OCI-LY7 (cell line): Measurements from ENCODE around the gene MLLT3. TPM values are rescaled to one million over a fixed set of nuclear protein-coding genes. Genes with fewer than 3 reads are reported as not detected.

Source experiments
- BruUV-seq: library from RNA; stranded (reverse); fragments of 400-500 nt; replicated peaks from 2 replicates; lab custom pipeline; 2021; lab: Mats Ljungman, UMichigan
- CTCF ChIA-PET: fragments of 300-600 bp; sonication (Branson Sonifier 250); formaldehyde crosslinking; loops from one replicate; lab custom pipeline; 2022; ENCODE audit warnings: antibody characterized with exemption; ENCODE audit not compliant: unreplicated experiment; lab: Charles Lee
- POLR2A ChIA-PET: fragments of 300-600 bp; sonication (Branson Sonifier 250); formaldehyde crosslinking; loops from one replicate; lab custom pipeline; 2022; ENCODE audit warnings: antibody characterized with exemption; lab: Charles Lee
- DNase-seq: peaks from one replicate; pipeline ENCODE4 v3.0.0-alpha.2; 2015; ENCODE audit warnings: low spot score
- H2AFZ ChIP-seq: fragments of 200-600 bp; sonication (generic), shearing (Covaris generic); 2 replicates; pipeline ENCODE4 v1.6.1; 2014; ENCODE audit warnings: mild to moderate bottlenecking, antibody characterized with exemption, low read length, moderate library complexity
- H3K27ac ChIP-seq: fragments of 200-600 bp; sonication (generic); 2 replicates; pipeline ENCODE4 v1.5.1; 2014; ENCODE audit warnings: mixed run types, low read depth, mild to moderate bottlenecking, moderate library complexity, low read length, inconsistent platforms; ENCODE audit not compliant: poor library complexity, severe bottlenecking
- H3K36me3 ChIP-seq: fragments of 200-600 bp; sonication (generic); 2 replicates; pipeline ENCODE4 v1.6.1; 2014; ENCODE audit warnings: mild to moderate bottlenecking, antibody characterized with exemption, low read length, moderate library complexity, mixed read lengths; ENCODE audit not compliant: insufficient read depth
- H3K4me1 ChIP-seq: fragments of 200-600 bp; sonication (generic); 2 replicates; pipeline ENCODE4 v1.5.1; 2014; ENCODE audit warnings: mild to moderate bottlenecking, low read length; ENCODE audit not compliant: insufficient read depth, poor library complexity, severe bottlenecking
- H3K4me2 ChIP-seq: fragments of 200-600 bp; sonication (generic); 2 replicates; pipeline ENCODE4 v1.6.1; 2014; ENCODE audit warnings: mild to moderate bottlenecking, low read length
- H3K4me3 ChIP-seq: fragments of 200-600 bp; sonication (generic); 2 replicates; pipeline ENCODE4 v1.5.1; 2014; ENCODE audit warnings: mild to moderate bottlenecking, low read depth, low read length; ENCODE audit not compliant: poor library complexity, severe bottlenecking
- H3K79me2 ChIP-seq: fragments of 200-600 bp; sonication (generic); 2 replicates; pipeline ENCODE4 v1.6.1; 2016; ENCODE audit warnings: low read depth, mild to moderate bottlenecking, low read length, moderate library complexity, mixed read lengths; ENCODE audit not compliant: insufficient read depth
- H3K9me2 ChIP-seq: fragments of 200-600 bp; sonication (generic); 2 replicates; pipeline ENCODE4 v1.6.1; 2016; ENCODE audit warnings: mild to moderate bottlenecking, low read length, mixed read lengths; ENCODE audit not compliant: insufficient read depth
- H3K9me3 ChIP-seq: fragments of 200-600 bp; sonication (generic); 2 replicates; pipeline ENCODE4 v1.6.1; 2014; ENCODE audit warnings: mild to moderate bottlenecking, mixed run types, low read length, mixed read lengths
- H4K20me1 ChIP-seq: fragments of 200-600 bp; sonication (generic); 2 replicates; pipeline ENCODE4 v1.6.1; 2014; ENCODE audit warnings: mild to moderate bottlenecking, antibody characterized with exemption, low read length, moderate library complexity, mixed read lengths; ENCODE audit not compliant: insufficient read depth
- CTCF ChIP-seq: fragments of 200-600 bp; sonication (generic); conservative IDR thresholded peaks from 2 replicates; pipeline ENCODE4 v1.5.1; 2014; ENCODE audit warnings: mild to moderate bottlenecking, antibody characterized with exemption, low read length, moderate library complexity, mixed read lengths
- EZH2phosphoT487 ChIP-seq: fragments of 200-600 bp; sonication (generic); IDR thresholded peaks from 2 replicates; pipeline ENCODE4 v1.6.1; 2018; ENCODE audit warnings: low read depth, borderline replicate concordance, mild to moderate bottlenecking, mixed run types, antibody characterized with exemption, low read length, moderate library complexity, mixed read lengths
- intact Hi-C: fragments of 100-400 bp; cut with micrococcal nuclease; formaldehyde crosslinking; loops from one replicate; pipeline ENCODE4 v1.10.0; 2022; ENCODE audit not compliant: unreplicated experiment
- total RNA-seq, 2 experiments: library from RNA; depleted of rRNA in 1 of 2; stranded (reverse); fragments of >200 nt in 1 of 2; shearing (Covaris generic) in 1 of 2; gene quantifications; 2 replicates each; pipeline ENCODE4 v1.2.3, GENCODE V29; 2014 to 2022

The MLLT3 gene
- total RNA-seq, 2 experiments from 2014 or later: 7.1 to 9.9 TPM

- intact Hi-C loops: no loop called here
- Histone ChIP-seq H2AFZ (no peak overlapping the region), H3K79me2 (no peaks in the 10 kb centered on the region), H3K9me3 (no peaks in the 10 kb centered on the region), H3K36me3 (no peaks in the 10 kb centered on the region), H4K20me1 (no peaks in the 10 kb centered on the region; the same call in 1 of the 2 replicates), H3K4me2 (no peak overlapping the region), H3K27ac (no peak overlapping the region), H3K9me2 (no peaks in the 10 kb centered on the region), H3K4me1 (no peaks in the 10 kb centered on the region), H3K4me3 (no peak overlapping the region)
- ChIA-PET CTCF (no interaction called here), POLR2A (no interaction called here)
- DNase-seq: no peak
- TF ChIP-seq EZH2phosphoT487 (no peak), CTCF (no peak)
- no TSS peak for BruUV-seq
Measured at GRCh38 chr9:20550326-20550725, 72.0 kb downstream of the MLLT3 start.

GRCh38 chr9:20549053-20549452 is 73.2 kb downstream of the MLLT3 start:
- no peak for TF ChIP-seq CTCF
- no peak for TF ChIP-seq EZH2phosphoT487
- H2AFZ ChIP-seq: no peak overlapping the region
- ChIA-PET CTCF (no interaction called here), POLR2A (interaction anchor here (1.0 kb wide), 1 partner anchor 18 kb away, joined by 7 read pairs; no protein-coding TSS in a partner anchor)
- H3K9me2 ChIP-seq: no peaks in the 10 kb centered on the region
- no peaks in the 10 kb centered on the region for H3K4me1 ChIP-seq
- H3K27ac ChIP-seq: no peak overlapping the region
- intact Hi-C loops: loop anchor here (5.0 to 10.0 kb wide), 2 partner anchors 48 to 396 kb away; no protein-coding TSS in a partner anchor
- no peak for DNase-seq
- no TSS peak for BruUV-seq
- no peak overlapping the region for H3K4me3 ChIP-seq
- H3K4me2 ChIP-seq: no peak overlapping the region
- no peaks in the 10 kb centered on the region for H3K9me3 ChIP-seq
- no peaks in the 10 kb centered on the region; the same call in 1 of the 2 replicates for H4K20me1 ChIP-seq
- H3K36me3 ChIP-seq: no peaks in the 10 kb centered on the region
- no peaks in the 10 kb centered on the region for H3K79me2 ChIP-seq

GRCh38 chr9:20545023-20545622 is 77.2 kb downstream of the MLLT3 start:
- POLR2A ChIA-PET: no interaction called here
- Histone ChIP-seq H3K9me2 (no peaks in the 10 kb centered on the region), H3K4me2 (no peak overlapping the region), H3K27ac (no peak overlapping the region), H3K36me3 (no peaks in the 10 kb centered on the region), H3K4me1 (no peaks in the 10 kb centered on the region), H4K20me1 (no peaks in the 10 kb centered on the region), H2AFZ (no peak overlapping the region), H3K79me2 (no peaks in the 10 kb centered on the region), H3K4me3 (no peak overlapping the region), H3K9me3 (peaks cover 5% of the 10 kb centered on the region; the same call in 1 of the 2 replicates)
- intact Hi-C loops: loop anchor here (5.0 to 10.0 kb wide), 2 partner anchors 52 to 400 kb away; no protein-coding TSS in a partner anchor
- no peak for DNase-seq
- CTCF ChIA-PET: no interaction called here
- TF ChIP-seq CTCF: no peak
- no peak for TF ChIP-seq EZH2phosphoT487
- no TSS peak for BruUV-seq
